ENCODE measurements around the gene TOMM6.

TOMM6 gene

DNA sequence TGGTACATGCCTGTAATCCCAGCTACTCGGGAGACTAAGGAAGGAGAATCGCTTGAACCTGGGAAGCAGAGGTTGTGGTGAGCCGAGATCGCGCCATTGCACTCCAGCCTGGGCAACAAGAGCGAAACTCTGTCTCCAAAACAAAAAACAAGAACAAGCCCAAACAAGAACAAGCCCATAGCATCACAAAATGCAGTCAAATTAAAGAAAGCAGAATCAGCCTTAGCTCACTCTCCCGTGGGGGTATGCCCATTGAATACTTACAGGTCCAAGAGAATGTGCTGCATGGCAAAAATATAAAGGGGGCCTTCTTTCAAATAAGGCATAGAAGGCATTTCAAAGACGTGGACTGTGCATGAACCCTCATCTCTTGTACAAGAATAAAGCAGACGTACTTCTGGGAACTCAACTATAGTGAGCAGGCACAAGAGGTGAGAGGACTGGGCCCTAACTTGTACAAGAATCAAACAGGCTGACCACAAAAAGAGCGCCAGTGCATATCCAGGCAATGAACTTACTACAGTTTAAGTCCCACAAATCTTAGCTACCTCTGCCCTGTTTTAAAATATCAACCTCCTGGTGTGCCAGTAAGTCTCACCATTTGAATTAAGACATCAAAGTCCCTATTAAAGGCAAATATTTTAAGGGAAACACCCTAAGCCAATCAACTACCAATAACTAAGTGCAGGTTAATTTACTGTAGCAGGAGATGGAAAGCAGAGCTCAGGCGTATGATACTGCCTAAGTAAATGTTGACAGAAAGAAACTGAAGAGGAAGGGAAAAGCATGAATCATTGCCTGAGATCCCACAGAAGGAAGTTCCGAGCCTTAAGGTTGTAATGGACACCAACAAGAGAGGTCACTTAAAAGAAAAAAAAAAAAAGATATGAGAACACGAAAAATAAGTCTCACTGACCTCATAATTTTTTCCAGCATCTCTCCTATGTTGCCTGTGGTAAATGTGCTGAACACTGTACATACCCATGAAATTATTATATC, 37.4 kb downstream of the TOMM6 start:
- DNase-seq: no peak

DNA sequence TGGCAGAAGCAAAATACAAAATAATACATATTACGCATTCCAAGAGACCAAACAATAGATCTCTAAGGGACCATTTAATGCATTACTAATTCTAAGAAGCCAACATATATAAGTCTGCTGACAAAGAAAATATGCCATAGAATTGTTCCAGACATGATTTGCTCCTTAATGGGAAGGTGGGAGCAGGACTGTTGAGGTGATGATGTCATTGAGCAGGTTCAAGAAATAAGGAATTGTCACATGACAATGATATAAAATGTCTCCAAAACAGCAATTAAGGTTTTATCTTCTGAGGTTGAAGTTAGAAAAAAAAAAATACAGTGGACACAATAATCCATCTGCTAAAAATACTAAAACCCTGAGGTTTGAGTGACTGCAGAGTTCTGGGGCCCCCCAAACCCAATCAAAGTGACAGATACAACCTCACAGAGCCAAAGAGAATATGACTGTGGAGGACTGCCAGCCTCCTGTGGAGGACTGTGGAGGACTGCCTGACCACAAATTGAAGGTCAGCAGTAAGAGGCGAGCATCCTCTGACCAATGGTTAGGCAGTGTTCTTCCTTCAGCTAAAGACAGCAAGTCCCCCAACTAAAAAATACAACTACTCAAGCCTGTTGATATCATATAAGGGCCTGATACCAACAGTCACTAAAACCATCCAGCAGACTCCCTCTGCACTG, 39.0 kb downstream of the TOMM6 start:
- DNase-seq: no peak

DNA sequence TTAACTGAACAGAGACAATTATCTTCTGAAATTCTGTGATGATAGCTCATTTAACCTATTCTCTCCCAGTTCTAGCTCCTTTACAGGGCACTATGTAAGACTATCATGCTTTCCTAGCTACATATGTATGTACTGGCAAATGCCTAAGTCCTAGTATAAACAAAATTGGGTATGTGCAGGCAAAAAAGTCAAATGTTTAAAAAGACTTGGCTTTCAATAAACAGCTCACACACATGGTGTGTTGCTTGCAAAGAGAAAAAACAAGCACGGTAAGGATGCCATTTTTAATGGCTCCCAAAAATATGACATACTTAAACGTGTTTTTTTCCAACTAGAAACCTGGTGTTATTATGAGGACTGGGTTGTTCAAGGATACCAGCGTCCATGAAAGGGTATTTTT, 44.8 kb downstream of the TOMM6 start:
- DNase-seq: no peak

DNA sequence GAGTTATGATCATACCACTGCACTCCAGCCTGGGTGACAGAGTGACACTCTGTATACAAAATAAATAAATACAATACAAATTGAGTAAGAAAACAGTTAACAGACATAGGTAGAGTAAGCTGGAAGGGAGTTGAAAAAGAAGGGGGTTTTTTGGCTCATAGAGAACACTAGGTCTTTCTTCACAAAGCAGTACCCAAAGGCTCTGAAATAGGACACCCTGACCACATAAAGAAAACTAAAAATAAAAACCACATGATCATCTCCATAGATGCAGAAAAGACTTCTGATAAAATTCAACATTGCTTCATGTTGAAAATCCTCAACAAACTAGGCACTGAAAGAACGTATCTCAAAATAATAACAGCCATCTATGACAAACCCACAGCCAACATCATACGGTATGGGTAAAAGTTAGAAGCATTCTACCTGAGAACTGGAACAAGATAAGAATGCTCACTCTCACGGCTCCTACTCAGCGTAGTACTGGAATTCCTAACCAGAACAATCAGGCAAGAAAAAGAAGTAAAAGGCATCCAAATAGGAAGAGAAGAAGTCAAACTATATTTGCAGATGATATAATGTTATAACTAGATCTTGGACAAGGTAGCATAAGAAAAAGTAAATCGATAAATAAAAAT, 48.6 kb downstream of the TOMM6 start:
- no peak for DNase-seq

GRCh38 chr6:41836660-41837052, 49.2 kb downstream of the TOMM6 start:
- no peak for DNase-seq
